D341Med (cell line): ENCODE data around the gene IGFBP7.

Experiments used
- DNase-seq: peaks from one replicate; pipeline ENCODE4 v3.0.0; 2012; ENCODE audit warnings: low spot score

The IGFBP7 gene

GRCh38 chr4:57129477-57129876 lies 19.3 kb upstream of the IGFBP7 start:
- DNase-seq: no peak

- no peak for DNase-seq
Measured at GRCh38 chr4:57127361-57127760, 17.2 kb upstream of the IGFBP7 start.

- no peak for DNase-seq
Measured at GRCh38 chr4:57125996-57126395, 15.8 kb upstream of the IGFBP7 start.

GRCh38 chr4:57124145-57124544 lies 14.0 kb upstream of the IGFBP7 start:
- no peak for DNase-seq

GRCh38 chr4:57122959-57123358 lies 12.8 kb upstream of the IGFBP7 start:
- DNase-seq: no peak

GRCh38 chr4:57119054-57119651 lies 9.0 kb upstream of the IGFBP7 start:
- no peak for DNase-seq

- DNase-seq: no peak
Measured at GRCh38 chr4:57117491-57117890, 7.3 kb upstream of the IGFBP7 start.

GRCh38 chr4:57116245-57116644 lies 6.1 kb upstream of the IGFBP7 start:
- DNase-seq: no peak

- no peak for DNase-seq
Measured at GRCh38 chr4:57114973-57115372, 4.8 kb upstream of the IGFBP7 start.

GRCh38 chr4:57113870-57114269 lies 3.7 kb upstream of the IGFBP7 start:
- DNase-seq: no peak

- DNase-seq: peak; percentile 57
Measured at GRCh38 chr4:57110640-57111511, 691 bp upstream of the IGFBP7 start.

- no peak for DNase-seq
Measured at GRCh38 chr4:57109411-57109846, 756 bp downstream of the IGFBP7 start.

- no peak for DNase-seq
Measured at GRCh38 chr4:57106181-57106580, 4.0 kb downstream of the IGFBP7 start.

- no peak for DNase-seq
Measured at GRCh38 chr4:57104706-57105560, 5.3 kb downstream of the IGFBP7 start.

GRCh38 chr4:57103051-57103450 lies 7.1 kb downstream of the IGFBP7 start:
- DNase-seq: no peak

GRCh38 chr4:57102050-57102624 lies 8.0 kb downstream of the IGFBP7 start:
- no peak for DNase-seq

GRCh38 chr4:57100979-57101651 lies 9.1 kb downstream of the IGFBP7 start:
- no peak for DNase-seq

GRCh38 chr4:57099363-57099762 lies 10.8 kb downstream of the IGFBP7 start:
- DNase-seq: no peak

- DNase-seq: no peak
Measured at GRCh38 chr4:57098941-57099340, 11.2 kb downstream of the IGFBP7 start.

- DNase-seq: no peak
Measured at GRCh38 chr4:57098415-57098814, 11.8 kb downstream of the IGFBP7 start.

GRCh38 chr4:57097711-57098110 lies 12.5 kb downstream of the IGFBP7 start:
- DNase-seq: no peak

- DNase-seq: no peak
Measured at GRCh38 chr4:57095956-57096355, 14.2 kb downstream of the IGFBP7 start.
